Left hindlimb (tissue), 1 donor: ENCODE data around the gene TBL2.
"Not testable (repeated sequence)": the region's sequence is repeated elsewhere in the genome, so short reads cannot be mapped to it uniquely, and the experiment has no call there.

Source experiments
- DNase-seq: peaks from one replicate; pipeline ENCODE4 v3.0.0-alpha.2; 2018

TBL2 gene

DNA sequence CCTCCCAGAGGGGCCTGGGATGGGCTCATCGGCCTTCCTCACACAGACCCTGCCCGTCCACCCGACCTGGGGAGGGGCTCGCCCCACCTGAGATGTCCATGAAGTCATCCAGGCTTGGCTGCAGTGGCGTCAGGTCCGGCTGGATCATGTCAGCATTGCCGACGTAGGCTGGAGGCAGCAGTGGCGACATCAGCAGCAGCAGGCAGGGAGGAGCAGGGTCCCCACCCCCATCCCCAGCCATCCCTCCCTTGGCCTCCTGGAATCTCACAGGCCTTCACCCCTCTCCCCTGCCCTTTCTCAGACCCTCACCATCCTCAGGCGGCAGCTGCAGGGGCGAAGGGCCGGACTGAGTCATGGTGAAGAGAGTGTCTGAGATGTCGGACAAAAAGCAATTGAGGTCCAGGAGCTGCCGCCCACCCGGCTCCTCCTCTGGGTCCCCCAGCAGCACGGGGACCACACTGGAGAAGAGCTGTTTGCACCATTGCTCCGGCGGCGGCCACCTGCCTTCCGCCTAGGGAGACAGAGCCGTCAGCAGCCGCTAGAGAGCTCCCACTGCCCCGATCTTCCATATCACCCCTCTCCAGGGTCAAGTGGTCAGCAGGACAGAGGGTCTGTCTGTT is 27.3 kb upstream of the TBL2 start:
- no peak for DNase-seq

DNA sequence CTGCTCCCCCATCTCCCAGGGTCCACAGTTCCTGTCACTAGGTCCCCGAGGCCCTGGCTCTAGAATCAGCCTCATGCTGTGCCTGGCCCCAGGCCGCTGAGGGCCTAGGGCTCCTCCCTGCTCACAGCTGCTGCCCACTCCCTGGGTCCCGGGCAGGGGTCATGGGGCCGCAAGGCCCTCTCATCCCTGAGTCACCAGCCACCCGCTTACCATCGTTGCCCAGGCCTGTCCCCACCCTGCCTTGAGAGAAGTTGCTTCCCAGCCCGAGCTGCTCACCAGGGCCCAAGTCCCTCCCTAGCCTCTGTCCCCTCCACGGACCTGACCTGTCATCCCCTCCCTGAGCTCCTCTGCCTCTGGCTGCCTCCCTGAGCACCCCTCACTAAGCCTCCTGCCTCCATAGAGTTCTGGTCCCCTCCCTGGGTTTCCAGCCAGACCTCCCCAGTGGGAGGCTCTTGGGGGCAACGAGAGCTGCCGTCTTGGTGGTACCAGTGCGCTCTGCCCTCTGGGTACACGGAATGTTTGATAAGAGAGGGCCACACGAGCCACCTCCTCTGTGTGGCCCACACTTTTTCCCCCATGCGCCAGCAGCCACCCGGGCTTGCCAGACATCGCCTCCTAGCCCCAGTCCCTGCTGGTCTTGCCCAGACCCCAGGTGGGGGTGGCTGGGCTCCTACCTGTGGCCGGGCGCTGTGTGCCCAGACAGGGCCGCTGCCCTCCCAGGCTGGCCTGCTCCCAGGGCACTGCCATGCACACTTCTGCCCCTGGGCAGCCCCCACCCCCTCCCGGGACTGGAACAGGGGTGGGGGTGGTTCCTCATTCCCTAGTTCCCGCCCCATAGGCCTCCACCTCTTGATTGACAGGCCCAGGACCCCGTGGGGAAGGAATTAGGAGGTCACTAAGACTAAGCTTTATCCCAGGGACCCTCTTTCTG is 24.6 kb upstream of the TBL2 start:
- DNase-seq, result no peak

DNA sequence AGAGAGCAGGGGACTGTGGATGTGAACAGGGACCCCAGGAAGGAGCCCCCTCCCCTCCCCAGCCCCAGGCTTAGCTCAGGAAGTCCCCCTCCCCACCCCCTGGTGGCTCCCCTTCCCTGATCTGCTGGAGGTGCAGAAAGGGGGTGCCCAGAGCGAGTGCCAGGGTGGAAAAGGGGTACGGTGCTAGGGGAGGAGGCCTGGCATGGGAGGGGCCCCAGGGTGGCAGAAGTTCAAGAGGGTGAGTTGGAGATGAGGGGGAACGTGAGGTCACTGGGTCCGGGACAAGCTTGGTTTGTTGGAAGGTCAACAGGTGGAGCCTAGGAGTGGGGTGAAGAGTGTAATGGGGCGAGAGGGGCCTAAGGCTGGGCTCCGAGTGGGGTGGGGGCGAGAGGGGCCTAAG is 21.5 kb upstream of the TBL2 start:
- no peak for DNase-seq

DNA sequence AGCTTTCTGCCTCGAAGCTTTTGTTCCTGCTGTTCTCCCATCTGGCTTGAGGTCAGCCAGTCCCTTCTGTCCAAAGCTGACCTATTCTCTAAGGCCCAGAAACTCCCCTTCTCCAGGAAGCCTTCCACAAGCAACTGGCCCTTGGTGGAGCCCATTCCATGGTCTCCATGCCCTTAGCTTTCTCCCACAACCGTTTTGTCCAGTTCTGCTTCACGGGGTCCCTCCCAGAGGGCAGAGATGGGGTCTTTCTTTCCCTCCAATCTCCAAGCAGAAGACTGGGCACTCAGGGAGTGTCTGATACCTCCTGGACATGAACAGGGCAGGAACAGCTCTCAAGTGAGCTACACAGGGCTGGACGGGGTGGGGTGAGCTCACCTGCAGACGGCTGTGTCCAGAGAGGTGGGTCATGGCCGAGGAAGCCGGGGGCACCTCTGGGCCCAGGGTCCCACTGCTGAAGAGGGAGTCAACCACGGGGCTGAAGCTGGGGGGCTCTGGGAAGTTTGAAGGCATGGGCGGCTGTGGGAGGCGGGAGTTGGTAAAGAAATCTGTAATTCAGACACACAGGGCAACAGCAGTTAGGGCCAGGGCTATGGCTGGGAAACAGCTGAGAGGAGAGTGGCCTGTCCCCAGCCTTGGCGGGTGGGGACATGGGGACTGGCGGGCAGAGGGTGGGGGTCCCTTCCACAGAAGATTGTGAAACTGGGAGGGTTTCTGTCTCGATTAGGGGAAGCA is 20.9 kb upstream of the TBL2 start:
- DNase-seq, result no peak

DNA sequence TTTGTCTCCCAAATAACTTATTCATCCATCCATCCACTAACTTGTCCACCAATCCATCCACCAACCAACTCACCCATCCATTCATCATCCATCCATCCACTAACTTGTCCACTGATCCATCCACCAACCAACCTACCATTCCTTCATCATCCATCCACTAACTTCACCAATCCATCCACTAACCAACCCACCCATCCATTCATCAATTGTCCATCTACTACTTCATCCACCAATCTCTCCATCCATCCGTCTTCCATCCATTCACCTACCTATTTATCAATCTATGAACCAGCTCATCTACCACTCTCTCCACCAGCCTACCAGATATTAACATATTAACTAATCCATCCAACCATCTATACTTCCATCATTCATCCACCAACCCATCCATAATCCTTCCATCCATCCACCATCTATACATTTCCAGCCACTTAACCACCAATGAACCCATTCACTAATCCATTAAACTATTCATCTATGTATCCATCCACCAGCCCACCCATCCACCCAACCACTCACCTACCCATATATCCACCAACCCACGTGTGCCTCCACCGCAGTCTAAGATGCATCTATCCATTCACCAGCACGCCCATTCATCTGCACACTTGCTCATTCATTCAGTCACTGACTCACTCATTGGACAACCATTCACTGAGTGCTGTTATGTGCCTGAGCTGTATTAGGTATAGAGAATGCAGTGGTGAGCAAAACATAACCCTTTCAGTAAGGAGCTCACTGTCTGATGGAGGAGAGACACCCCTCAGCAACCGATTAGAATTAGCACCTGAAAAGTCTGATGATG is 19.8 kb upstream of the TBL2 start:
- no peak for DNase-seq

DNA sequence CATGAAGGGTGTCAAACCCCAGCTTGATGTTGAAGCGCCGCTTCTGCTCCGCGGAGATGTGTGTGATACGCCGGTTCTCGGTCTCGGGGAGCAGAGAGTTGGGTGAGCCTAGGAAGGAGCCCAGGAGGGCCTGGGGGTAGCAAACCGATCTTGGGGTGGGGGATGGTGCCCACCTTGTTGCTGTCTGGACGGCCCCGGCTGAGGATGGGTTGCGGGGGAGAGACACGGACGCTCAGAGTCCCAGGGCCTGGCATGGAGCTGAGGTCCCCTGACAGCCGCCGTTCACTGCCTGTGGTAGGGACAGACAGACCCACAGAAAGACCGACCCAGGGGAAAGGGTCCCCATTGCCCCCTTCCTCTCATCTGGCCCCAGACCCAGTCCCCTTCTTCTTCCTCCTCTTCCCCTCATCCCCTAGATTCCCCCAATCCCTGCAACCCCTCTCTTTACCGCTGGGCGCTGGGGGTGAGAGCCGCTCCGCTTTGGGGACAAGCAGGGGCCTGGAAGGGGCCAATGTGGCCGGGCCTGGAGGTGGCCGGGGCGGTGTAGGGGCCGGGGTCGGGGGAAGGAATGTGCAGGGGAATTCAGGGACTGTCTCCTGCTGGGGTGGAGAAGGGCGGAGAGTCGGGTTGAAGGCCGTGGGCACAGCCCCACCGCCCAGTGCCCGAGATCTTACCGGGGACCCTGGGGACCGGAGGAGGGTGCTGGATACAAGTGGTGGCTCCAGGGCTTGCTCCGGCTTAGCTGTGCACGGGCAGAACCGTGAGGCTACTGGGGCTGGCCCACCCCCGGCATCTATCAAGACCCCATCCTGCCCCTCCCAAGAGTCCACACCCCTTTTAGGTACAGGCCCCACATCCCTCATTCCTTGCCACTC is 18.0 kb upstream of the TBL2 start:
- no peak for DNase-seq

DNA sequence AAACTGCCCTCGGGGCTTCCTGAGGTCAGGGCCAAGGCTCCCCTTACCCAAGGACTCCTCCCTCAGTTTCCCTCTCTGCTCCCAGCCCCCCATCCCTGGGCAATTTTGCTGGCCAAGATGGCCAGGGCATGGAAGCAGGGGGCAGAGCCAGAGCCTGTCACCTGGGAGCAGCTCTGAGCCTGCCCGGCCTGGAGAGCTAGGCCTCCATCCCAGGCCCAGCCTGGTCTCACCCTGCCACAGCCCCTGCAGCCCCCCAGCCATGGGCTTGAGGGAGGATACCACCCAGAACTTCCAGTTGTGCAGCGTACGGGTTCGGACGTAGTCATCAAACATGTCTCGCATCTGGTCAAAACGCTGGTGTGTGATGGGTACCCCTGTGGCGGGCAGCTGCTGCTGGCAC is 17.0 kb upstream of the TBL2 start:
- no peak for DNase-seq

DNA sequence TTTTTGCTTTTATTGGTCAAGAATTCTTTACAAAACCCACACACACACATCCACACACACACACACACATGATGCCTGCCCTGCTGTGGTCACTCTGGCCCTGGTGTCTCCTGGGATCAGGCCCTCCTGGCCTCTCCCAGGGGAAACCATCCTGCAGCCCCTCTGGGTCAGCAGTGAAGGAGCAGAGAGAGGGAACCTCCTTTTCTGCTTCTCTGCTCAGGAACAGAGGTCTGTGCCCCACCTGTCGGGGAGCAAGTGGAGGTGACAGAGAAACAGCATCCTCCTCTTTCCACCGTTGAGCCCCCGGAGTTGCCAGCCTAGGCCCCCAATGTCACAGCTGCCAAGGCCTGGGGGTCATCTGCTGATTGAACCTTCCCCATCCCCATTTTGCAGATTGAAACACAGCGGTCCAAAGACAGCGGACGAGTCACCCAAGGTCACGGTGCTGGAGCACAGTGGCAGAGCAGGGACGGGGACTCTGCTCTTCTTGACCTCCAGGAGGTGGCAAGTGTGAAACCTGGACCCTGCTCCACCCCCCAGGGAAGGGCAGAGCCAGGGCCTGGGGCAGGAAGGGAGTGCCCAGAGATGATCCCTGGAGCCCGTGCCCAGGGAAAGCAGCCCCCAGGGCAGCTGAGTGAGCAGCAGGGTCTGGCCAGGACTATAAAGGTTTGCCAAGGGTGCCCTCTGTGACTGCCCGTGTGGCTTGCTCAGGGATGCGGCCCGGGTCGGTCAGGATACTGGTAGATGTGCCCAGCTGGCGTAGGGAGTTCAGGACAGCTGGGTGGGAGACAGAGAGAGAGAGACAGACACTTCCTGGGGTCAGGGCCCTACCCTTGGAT is 15.0 kb upstream of the TBL2 start:
- DNase-seq, result no peak

DNA sequence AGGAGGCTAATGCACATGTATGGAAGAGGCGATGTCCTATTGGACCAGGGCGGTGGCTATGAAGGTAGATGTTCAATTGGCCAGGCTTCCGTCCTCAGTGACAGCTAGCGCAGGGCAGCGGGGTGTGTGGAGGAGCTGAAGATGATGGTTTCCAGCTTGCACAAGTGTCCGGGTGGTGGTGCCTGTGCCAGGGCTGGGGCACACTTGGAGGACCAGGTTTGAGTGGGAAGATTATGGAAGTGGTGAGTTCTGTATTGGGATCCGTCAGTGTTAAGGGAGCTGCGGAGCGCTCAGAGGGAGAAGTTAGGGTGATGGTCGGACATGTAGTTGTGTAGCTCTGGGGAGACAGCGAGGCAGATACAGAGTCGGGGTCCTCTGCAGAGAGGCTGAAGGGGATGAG is 8.5 kb upstream of the TBL2 start:
- DNase-seq, result no peak

DNA sequence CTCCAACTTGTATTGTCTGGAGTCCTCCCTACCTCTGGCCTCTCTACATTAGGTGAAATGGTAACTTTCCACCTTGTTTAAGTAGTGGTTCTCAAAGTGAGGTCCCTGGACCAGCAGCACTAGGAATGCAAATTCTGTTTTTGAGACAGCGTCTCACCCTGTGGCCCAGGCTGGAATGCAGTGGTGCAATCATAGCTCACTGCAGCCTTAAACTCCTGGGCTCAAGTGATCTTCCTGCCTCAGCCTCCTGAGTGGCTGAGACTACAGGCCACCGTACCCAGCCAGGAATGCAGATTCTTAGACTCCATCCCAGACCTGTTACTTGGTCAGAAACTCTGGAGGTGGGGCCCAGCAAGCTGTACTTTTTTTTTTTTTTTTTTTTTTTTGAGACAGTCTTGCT is 6.8 kb upstream of the TBL2 start:
- DNase-seq, result no peak

DNA sequence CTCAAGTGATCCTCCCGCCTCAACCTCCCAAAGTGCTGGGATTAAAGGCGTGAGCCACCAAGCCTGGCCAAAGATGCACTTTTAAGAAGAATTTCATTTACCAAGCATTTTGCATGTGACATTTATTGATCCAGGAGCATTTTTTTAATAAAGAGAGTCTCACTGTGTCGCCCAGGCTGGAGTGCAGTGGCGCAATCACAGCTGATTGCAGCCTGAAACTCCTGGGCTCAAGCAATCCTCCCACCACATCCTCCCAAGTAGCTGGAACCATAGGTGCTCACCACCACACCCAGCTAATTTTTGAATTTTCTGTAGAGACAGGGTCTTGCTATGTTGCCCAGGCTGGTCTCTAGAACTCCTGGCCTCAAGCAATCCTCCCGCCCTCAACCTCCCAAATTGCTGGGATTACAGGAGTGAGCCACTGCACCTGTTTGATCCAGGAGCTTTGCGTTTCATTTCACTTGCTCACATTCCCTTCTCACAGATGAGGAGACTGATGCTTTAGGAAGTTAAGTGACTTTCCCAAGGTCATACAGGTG is 4.4 kb upstream of the TBL2 start:
- no peak for DNase-seq

DNA sequence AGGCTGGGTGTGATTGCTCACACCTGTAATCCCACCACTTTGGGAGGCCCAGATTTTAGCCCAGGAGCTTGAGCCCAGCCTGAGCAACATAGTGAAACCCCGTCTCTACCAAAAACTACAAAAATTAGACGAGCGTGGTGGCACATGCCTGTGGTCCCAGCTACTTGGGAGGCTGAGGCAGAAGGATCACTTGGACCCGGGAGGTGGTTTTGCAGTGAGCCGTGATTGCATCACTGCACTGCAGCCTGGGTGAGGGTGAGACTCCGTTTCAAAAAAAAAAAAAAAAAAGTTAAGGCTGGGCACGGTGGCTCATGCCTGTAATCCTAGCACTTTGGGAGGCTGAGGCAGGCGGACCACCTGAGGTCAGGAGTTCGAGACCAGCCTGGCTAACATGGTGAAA is 2.6 kb upstream of the TBL2 start:
- DNase-seq, result not testable (repeated sequence)

DNA sequence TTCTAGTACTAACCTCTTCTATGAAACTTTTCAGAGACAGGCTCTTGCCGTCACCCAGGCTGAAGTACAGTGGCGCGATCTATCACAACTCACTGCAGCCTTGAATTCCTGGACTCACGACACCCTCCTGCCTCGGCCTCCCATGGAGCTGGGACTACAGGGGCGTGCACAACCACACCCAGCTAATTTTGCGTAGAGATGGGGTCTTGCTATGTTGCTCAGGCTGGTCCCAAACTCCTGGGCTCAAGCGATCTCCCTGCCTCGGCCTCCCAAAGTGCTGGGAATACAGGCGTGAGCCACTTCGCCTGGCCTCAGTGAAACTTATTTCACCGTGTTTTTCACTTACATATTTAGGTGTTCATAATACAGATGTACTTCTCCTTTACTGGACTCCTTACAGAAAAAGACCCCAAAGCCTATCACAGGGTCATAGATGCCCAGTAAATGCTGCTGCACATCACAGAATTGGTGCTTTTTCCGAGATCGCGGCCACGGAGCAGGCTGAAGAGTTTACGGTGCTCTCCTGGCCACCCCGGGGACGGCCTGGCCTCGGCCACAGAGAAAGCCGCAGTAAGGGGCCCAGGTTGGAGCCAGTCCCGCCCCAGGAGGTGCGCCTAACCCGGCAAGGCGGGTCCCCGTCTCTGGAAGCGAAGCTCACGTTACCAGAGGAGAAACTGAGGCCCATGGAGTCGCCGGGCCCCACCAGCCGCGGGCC is 595 bp downstream of the TBL2 start:
- no peak for DNase-seq

DNA sequence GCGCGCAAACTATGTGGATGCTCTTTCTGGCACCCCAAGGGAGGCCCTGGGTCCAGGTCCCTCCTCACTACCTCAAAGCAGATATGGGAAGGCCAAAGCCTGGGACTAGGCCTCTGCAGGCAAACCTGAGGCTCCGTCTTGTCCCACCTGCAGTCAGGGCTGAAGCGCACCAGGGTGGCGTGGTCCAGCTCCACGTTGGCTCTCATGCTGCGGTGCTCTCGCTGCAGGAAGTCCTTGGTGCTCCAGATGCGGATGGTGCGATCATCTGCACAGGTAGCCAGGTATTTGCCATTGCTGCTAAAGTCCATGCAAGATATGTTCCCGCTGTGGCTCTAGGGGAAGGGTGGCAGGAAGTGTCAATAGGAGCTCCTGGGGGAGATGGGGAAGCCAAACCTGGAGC is 4.6 kb downstream of the TBL2 start:
- no peak for DNase-seq

DNA sequence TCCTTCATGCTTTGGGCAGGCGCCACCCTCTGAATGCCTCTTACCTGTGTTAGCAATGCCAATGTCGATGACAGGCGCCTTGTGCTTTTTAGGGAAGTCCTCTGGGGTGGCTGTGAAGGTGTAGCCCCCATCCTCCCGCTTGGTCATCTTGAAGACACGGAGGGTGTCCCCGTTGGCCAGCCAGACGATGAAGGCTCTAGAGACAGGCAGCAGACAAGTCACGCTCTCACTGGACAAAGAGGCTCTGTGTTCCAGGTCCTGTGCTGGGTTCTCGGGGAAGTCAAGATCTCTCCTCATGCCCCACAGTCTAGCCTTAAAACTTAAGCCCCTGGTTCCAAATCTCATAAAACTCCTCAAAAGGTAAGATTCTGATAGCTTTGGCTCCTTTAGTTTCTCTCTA is 5.1 kb downstream of the TBL2 start:
- no peak for DNase-seq

DNA sequence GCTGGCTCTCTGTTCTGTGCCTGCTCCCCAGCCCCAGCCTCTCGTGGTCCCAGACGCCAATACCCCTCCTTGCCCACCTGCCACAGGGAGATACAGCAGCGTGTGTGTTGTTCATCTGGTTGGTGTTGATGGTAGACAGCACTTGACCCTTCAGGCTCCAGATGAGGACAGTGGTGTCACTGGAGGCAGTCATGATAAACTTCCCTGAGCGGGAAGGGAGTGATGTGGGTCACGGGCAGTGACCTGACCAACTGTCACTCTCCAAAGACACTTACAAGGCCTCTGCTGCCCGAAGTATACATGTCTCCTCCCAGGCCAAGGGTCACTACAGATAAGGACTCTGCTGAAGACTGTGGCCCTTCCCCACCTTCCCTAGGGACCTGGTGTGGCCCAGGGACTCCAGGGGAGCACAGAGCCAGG is 5.6 kb downstream of the TBL2 start:
- no peak for DNase-seq

DNA sequence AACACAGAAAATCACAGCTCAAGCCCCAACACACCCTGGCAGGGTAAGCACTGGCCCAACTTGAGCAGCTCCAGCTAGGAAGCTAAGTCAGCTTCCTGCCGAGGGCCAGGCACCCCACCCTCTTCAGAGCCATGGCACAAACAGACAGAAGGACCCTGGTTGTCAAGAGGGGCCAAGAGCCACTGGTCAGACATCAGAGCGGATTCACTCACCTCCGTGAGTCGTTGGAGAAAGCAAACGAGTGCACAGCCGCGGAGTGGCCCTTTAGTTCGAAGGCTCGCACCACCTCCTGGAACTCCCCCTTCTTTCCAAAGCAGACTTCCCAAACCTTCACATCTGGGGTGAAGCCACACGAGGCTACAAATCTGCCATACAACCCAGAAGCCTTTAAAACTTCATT is 7.4 kb downstream of the TBL2 start:
- DNase-seq, result no peak

DNA sequence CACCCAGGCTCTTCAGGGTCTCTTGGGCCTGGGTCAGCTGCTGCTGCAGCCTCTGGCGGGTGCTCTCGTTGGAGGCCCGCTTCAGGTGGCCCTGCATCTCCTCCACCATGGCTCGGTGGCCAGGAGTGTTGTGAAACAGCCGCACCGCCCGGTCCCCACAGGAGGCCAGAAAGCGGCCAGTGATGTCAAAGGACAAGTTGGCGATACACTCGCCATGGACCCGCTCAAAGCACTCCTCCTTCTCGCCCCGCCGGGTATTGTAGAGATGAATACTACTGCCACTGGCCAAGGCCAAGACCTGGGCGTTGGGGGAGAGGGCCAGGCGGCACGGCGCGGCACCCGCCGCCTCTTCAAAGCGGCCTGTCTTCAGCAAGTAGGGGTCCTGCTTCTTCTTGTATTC is 7.9 kb downstream of the TBL2 start:
- DNase-seq, result no peak

DNA sequence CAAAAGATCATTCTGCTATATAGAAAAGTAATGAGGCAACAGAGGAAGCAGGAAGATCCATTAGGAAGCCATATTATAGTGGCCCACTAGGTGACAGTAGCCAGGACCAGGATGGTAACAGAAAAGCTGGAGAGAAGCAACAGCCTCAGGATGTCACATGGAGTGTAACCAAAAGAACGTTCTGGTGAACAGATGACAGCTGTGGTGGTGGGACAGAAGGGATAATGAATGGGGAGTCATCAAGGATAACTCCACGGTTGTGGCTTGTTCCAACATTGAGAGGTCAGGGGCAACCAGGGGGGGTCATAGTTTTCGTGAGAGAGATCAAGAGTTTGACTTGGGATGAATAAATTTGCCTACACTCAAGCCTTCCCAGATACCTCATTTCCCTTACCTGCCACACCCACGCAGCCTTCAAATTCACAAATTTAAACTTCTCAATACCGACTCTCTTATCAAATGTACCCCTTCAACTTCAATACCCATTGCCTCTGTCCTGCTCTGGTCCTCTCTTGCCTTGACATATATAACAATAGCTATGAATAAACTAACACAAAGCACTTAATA is 9.3 kb downstream of the TBL2 start:
- no peak for DNase-seq
